ENCODE data around the gene WDR7. TPM values are rescaled to one million over a fixed set of nuclear protein-coding genes. Genes with fewer than 3 reads are reported as not detected.

Gene WDR7
- total RNA-seq, 2 donors from 2014 or later: 22.3 to 24.0 TPM

DNA sequence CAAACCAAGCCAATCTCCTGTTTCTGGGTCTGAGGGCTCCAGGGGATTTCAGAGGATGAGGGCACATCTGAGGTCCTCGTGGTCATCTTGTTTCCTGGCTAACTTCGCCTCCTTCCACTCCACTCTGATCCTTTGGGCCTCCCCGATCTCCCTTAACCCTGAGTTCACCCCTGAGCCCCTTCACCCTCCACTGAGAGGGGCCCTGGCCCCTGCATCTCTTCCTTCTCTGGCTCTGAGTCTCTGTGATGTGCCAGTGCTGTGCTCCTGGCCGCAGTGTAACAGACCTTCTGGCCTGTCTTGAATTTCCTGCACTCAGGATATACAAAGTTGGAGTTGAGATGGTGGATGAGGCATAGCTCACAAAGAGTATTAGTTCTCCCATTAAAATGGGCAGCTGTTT is 411.0 kb downstream of the WDR7 start:
- Histone ChIP-seq H3K27ac (no peak overlapping the region), H3K4me1 (no peaks in the 10 kb centered on the region), H3K4me3 (no peak overlapping the region), H3K36me3 (no peaks in the 10 kb centered on the region), H3K9me3 (no peaks in the 10 kb centered on the region), H3K27me3 (no peaks in the 10 kb centered on the region)
- no peak for TF ChIP-seq CTCF (IDR thresholded peaks at IDR 0.05)
- DNase-seq (ENCODE audit: low spot score): no peak

DNA sequence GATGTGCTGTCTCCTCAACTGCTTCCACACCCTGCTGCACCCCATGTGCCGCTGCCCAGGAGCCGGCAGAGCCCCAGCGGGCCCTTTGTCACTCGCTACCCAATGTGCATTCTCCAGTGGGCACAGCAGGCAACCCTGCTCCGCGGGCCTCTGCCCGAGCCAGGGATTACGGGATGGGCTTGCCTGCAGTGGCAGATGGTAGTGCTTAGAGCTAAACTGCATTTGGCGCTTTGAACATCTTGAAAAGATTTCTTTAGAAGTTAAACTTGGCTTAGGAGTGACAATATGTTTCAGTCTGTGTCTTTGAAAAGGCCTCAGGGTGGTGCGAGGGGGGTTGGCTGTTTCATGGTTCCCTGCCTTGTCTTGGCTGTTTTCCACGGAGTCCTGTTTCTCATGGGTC is 411.7 kb downstream of the WDR7 start:
- DNase-seq (ENCODE audit: low spot score): no peak
- no peaks in the 10 kb centered on the region for H3K4me1 ChIP-seq
- H3K4me3 ChIP-seq: no peak overlapping the region
- no peak overlapping the region for H3K27ac ChIP-seq
- no peaks in the 10 kb centered on the region for H3K36me3 ChIP-seq
- no peaks in the 10 kb centered on the region for H3K27me3 ChIP-seq
- H3K9me3 ChIP-seq: no peaks in the 10 kb centered on the region
- no peak for TF ChIP-seq CTCF (IDR thresholded peaks at IDR 0.05)

GRCh38 chr18:57063601-57064103 is 412.5 kb downstream of the WDR7 start:
- no peak for TF ChIP-seq CTCF (IDR thresholded peaks at IDR 0.05)
- H3K4me1 ChIP-seq: no peaks in the 10 kb centered on the region
- H3K9me3 ChIP-seq: no peaks in the 10 kb centered on the region
- no peaks in the 10 kb centered on the region for H3K27me3 ChIP-seq
- no peak for DNase-seq (ENCODE audit: low spot score)
- no peak overlapping the region for H3K4me3 ChIP-seq
- H3K27ac ChIP-seq: no peak overlapping the region
- no peaks in the 10 kb centered on the region for H3K36me3 ChIP-seq

GRCh38 chr18:57073501-57074187 is 422.5 kb downstream of the WDR7 start:
- no peak for DNase-seq (ENCODE audit: low spot score)
- no peaks in the 10 kb centered on the region for H3K36me3 ChIP-seq
- H3K27me3 ChIP-seq: no peaks in the 10 kb centered on the region
- H3K4me1 ChIP-seq: no peaks in the 10 kb centered on the region
- TF ChIP-seq CTCF (IDR thresholded peaks at IDR 0.05): no peak
- no peak overlapping the region for H3K4me3 ChIP-seq
- H3K9me3 ChIP-seq: no peaks in the 10 kb centered on the region
- no peak overlapping the region for H3K27ac ChIP-seq

- no peaks in the 10 kb centered on the region for H3K36me3 ChIP-seq
- no peaks in the 10 kb centered on the region for H3K27me3 ChIP-seq
- no peak for DNase-seq (ENCODE audit: low spot score)
- no peak overlapping the region for H3K27ac ChIP-seq
- H3K9me3 ChIP-seq: no peaks in the 10 kb centered on the region
- no peak overlapping the region for H3K4me3 ChIP-seq
- no peak for TF ChIP-seq CTCF (IDR thresholded peaks at IDR 0.05)
- no peaks in the 10 kb centered on the region for H3K4me1 ChIP-seq
Observed at GRCh38 chr18:57075716-57076400, 424.7 kb downstream of the WDR7 start.

Data from right atrium auricular region (tissue), 2 donors.